T-helper 17 cell (primary cell): ENCODE data around the gene TLE2. TPM values are rescaled to one million over a fixed set of nuclear protein-coding genes. Genes with fewer than 3 reads are reported as not detected.
"Not testable (repeated sequence)": the region's sequence is repeated elsewhere in the genome, so short reads cannot be mapped to it uniquely, and the experiment has no call there.

Source experiments
- ATAC-seq: fragments of 150-1000 bp; cut with Tn5 transposase; 2 replicates; pipeline ENCODE4 v1.10.0; 2021; ENCODE audit warnings: mild to moderate bottlenecking, moderate library complexity
- DNase-seq, 3 donors: peaks; one replicate each; pipeline versions ENCODE4 v3.0.0 to v3.0.0-alpha.2; 2020 to 2021
- H3K9me3 ChIP-seq: one replicate; pipeline ENCODE4 v1.7.0; 2013; ENCODE audit warnings: low read length, mild to moderate bottlenecking; ENCODE audit not compliant: control insufficient read depth, poor library complexity, severe bottlenecking
- H3K27ac Mint-ChIP-seq: one replicate; pipeline ENCODE4 v1.8.0; 2022; ENCODE audit warnings: mild to moderate bottlenecking, moderate library complexity, mixed read lengths
- H3K27me3 Mint-ChIP-seq: one replicate; pipeline ENCODE4 v1.8.0; 2022; ENCODE audit warnings: mixed read lengths
- H3K36me3 Mint-ChIP-seq: one replicate; pipeline ENCODE4 v1.8.0; 2022; ENCODE audit warnings: low read depth, mixed read lengths
- H3K4me1 Mint-ChIP-seq: one replicate; pipeline ENCODE4 v1.8.0; 2022; ENCODE audit warnings: mild to moderate bottlenecking, mixed read lengths
- H3K4me3 Mint-ChIP-seq: one replicate; pipeline ENCODE4 v1.8.0; 2022; ENCODE audit warnings: mild to moderate bottlenecking, moderate library complexity, mixed read lengths
- total RNA-seq, 4 donors: library from RNA in 2 of 4; stranded (reverse) in 2 of 4; gene quantifications; one replicate each; pipeline ENCODE4 v1.2.3 and lab custom pipeline; 2022 to 2026

TLE2 gene
- total RNA-seq, 2 donors from 2014 or later, result 9.5 to 13.1 TPM

DNA sequence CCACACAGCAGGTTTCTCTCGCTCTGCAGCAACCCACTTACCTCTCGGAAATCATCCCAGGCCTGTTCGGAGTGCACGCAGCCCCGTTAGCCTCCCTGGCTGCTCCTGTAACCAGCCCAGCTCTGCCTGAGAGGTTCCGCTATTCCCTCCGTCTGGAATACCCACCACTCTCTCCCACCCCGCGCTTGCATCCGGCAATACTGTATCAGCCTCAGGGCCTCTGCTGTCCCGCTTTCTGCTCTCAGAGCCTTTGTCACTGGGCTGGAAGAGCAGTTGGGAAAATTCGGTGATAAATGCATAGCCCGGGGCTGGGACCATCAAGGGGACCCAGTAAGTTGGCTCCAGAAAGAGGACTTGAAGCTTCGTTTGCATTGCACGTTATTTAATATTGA, 52.5 kb downstream of the TLE2 start:
- Mint-ChIP-seq H3K4me1 (peaks cover 14% of the 10 kb centered on the region), H3K4me3 (peak overlapping the region; percentile 94), H3K27ac (peak overlapping the region; percentile 72), H3K36me3 (no peaks in the 10 kb centered on the region), H3K27me3 (peaks cover 9% of the 10 kb centered on the region)
- DNase-seq (no peak), ATAC-seq (no peak)
- no peaks in the 10 kb centered on the region for H3K9me3 ChIP-seq

DNA sequence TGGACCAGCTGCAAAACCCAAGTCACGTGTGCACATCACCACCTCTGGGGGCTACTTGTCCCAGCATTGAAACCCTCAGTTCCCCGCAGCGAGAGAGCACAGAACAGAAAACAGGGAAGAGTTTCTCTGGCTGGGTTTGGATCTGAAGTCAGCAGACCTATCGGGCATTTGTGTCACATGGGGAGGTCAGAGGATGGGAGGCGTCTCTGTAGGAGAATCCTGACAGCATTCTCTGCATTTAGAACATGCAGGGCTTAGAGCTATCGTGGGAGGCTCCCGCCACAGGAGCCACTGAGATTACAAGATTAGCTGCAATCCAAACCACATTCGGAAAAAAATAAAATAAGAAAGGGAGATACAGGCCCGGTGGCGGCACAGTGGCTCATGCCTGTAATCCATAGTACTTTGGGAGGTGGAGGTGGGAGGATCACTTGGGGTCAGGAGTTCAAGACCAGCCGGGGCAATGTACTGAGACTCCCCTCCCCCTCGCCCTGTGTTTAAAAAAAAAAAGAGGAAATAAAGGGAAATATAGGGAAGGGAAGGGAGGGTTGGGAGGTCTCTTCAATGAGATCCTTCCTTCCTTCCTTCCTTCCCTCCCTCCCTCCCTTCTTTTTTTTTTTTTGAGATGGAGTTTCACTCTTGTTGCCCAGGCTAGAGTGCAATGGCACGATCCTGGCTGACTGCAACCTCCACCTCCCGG, 54.6 kb downstream of the TLE2 start:
- Mint-ChIP-seq H3K4me3 (peak overlapping the region; percentile 66), H3K36me3 (no peaks in the 10 kb centered on the region), H3K27me3 (peaks cover 5% of the 10 kb centered on the region), H3K27ac (peak overlapping the region; percentile 69), H3K4me1 (peaks cover 14% of the 10 kb centered on the region)
- no peak for ATAC-seq
- H3K9me3 ChIP-seq, result no peaks in the 10 kb centered on the region
- no peak for DNase-seq

DNA sequence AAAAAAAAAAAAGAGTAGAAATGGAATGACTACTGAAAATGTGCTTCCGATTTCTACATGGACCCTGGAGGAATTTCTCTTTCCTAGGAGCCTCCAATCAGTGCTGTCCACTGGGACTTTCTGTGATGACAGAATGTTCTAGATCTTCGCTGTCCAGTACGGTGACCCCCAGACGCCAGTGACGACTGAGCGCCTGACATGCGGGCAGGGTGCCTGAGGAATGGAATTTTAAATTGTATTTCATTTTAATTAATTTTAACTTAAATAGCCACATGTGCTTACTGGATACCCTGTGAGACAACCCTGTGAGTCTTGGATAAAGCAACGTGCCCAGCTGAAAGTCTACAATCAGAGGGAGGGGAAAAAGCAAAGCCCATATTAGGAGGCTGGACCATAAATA, 55.9 kb downstream of the TLE2 start:
- H3K4me3 Mint-ChIP-seq, result no peak overlapping the region
- H3K9me3 ChIP-seq, result no peaks in the 10 kb centered on the region
- no peaks in the 10 kb centered on the region for H3K36me3 Mint-ChIP-seq
- ATAC-seq (no peak), DNase-seq (no peak)
- H3K27ac Mint-ChIP-seq, result no peak overlapping the region
- peaks cover 5% of the 10 kb centered on the region for H3K27me3 Mint-ChIP-seq
- peaks cover 14% of the 10 kb centered on the region for H3K4me1 Mint-ChIP-seq

DNA sequence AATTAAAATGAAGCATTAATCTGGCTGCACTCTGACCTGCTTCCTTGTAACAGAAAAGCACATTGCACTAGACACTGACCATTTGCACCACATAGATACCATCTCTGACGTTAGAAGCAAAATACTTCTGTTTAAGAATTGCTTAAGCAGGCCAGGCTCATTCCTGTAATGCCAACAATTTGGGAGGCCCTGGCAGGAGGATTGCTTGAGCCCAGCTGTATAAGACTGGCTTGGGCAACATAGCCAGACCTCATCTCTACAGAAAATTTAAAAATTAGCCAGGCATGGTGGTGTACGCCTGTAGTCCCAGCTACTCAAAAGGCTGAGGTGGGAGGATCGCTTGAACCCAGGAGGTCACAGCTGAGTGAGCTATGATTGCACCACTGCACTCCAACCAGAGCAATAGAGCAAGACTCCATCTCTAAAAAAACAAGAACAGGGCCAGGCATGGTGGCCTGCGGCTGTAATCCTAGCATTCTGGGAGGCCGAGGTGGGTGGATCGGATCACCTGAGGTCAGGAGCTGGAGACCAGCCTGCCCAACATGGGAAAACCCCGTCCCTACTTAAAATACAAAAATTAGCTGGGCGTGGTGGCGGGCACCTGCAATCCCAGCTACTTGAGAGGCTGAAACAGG, 58.8 kb downstream of the TLE2 start:
- DNase-seq (no peak), ATAC-seq (no peak)
- H3K9me3 ChIP-seq, result no peaks in the 10 kb centered on the region
- Mint-ChIP-seq H3K27ac (no peak overlapping the region), H3K4me1 (peaks cover 4% of the 10 kb centered on the region), H3K36me3 (no peaks in the 10 kb centered on the region), H3K4me3 (no peak overlapping the region), H3K27me3 (peaks cover 5% of the 10 kb centered on the region)

DNA sequence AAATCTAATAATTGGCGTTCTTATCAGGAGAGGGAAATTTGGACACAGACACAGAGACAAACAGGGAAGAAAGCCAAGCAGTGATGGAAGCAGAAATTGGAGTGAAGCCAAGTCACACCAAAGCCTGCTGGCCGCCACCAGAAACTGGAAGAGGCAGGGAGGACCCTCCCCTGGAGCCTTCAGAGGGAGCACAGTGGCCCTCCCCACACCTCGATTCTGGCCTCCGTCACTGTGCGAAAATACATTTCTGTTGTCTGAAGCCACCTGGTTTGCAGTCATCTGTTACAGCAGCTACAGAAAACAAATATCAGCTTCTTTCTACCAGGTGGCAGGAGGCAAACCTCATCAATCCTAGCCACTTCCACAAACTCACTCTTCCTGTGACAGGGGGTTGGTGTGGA, 60.0 kb downstream of the TLE2 start:
- Mint-ChIP-seq H3K4me1 (no peaks in the 10 kb centered on the region), H3K27ac (no peak overlapping the region), H3K4me3 (no peak overlapping the region), H3K36me3 (no peaks in the 10 kb centered on the region), H3K27me3 (peaks cover under 1% of the 10 kb centered on the region)
- no peaks in the 10 kb centered on the region for H3K9me3 ChIP-seq
- DNase-seq (no peak), ATAC-seq (no peak)

DNA sequence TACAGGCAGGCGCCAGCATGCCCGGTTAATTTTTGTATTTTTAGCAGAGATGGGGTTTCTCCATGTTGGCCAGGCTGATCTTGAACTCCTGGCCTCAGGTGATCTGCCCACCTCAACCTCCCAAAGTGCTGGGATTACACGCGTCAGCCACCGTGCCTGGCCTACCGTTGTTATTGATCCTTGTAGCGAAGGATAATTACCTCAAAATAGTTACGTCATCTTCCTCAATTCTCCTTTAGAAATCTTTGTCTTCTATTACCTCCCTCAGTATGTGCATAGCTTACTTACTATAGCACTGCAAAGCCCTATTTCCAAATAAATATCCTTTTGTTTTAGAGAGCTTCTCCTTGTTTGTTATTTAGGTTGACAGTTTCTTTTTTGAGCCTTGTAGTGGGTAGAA, 61.1 kb downstream of the TLE2 start:
- no peak overlapping the region for H3K27ac Mint-ChIP-seq
- H3K27me3 Mint-ChIP-seq, result no peaks in the 10 kb centered on the region
- no peaks in the 10 kb centered on the region for H3K4me1 Mint-ChIP-seq
- H3K36me3 Mint-ChIP-seq, result no peaks in the 10 kb centered on the region
- no peak overlapping the region for H3K4me3 Mint-ChIP-seq
- DNase-seq (no peak), ATAC-seq (no peak)
- H3K9me3 ChIP-seq, result no peaks in the 10 kb centered on the region

DNA sequence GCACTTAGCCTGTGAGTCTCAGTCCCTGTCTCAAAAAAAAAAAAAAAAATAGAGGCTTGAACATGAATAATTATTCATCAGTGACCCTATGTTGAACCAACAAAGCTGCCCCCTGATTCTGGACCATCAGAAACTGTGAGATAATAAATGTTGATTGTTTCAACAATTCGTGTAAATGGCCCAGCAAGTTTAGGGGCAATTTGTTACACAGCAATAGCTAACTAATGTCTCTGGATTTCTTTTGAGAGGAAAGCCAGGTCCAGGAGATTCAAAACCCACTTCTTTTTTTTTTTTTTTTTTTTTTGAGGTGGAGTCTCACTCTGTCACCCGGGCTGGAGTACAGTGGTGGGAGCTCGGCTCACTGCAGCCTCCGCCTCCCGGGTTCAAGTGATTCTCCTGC, 64.2 kb downstream of the TLE2 start:
- Mint-ChIP-seq H3K27ac (no peak overlapping the region), H3K27me3 (no peaks in the 10 kb centered on the region), H3K4me3 (no peak overlapping the region), H3K36me3 (no peaks in the 10 kb centered on the region), H3K4me1 (peaks cover 3% of the 10 kb centered on the region)
- H3K9me3 ChIP-seq, result no peaks in the 10 kb centered on the region
- DNase-seq, result no peak
- no peak for ATAC-seq

DNA sequence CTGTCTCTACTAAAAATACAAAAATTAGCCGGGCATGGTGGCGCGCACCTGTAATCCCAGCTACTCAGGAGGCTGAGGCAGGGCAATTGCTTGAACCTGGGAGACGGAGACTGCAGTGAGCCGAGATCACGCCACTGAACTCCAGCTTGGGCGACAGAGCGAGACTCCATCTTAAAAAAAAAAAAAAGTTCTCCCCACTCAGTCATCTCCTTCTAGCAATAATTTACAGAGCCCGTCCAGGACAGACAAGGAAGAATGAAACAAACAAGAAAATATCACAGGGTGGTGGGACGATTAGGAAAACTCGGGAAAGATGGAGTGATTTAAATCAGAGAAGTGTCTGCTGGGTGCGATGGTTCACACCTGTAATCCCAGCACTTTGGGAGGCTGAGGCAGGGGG, 65.4 kb downstream of the TLE2 start:
- H3K27ac Mint-ChIP-seq, result peak overlapping the region; percentile 24
- not testable (repeated sequence) for H3K4me1 Mint-ChIP-seq, H3K36me3 Mint-ChIP-seq, H3K27me3 Mint-ChIP-seq, ATAC-seq, H3K9me3 ChIP-seq, DNase-seq, H3K4me3 Mint-ChIP-seq

DNA sequence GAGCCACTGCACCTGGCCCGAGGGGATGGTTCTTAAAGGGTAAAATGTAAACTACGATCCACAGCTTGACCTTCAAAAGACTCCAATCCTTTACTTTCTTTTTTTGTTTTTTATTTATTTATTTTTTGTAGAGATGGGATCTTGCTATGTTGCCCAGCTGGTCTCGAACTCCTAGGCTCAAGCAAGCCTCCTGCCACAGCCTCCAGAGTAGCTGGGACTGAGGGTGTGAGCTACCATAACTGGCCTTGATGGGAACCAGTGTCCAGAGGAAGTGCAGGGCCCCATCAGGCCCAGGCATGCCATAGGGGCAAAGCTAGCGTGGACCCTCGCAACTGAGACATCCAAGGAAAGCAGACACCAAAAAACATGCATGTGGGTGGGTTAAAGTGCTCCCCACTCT, 66.0 kb downstream of the TLE2 start:
- Mint-ChIP-seq H3K27ac (peak overlapping the region; percentile 24), H3K36me3 (no peaks in the 10 kb centered on the region), H3K27me3 (no peaks in the 10 kb centered on the region), H3K4me3 (no peak overlapping the region), H3K4me1 (peaks cover 3% of the 10 kb centered on the region)
- ATAC-seq, result no peak
- H3K9me3 ChIP-seq, result no peaks in the 10 kb centered on the region
- DNase-seq, result no peak

DNA sequence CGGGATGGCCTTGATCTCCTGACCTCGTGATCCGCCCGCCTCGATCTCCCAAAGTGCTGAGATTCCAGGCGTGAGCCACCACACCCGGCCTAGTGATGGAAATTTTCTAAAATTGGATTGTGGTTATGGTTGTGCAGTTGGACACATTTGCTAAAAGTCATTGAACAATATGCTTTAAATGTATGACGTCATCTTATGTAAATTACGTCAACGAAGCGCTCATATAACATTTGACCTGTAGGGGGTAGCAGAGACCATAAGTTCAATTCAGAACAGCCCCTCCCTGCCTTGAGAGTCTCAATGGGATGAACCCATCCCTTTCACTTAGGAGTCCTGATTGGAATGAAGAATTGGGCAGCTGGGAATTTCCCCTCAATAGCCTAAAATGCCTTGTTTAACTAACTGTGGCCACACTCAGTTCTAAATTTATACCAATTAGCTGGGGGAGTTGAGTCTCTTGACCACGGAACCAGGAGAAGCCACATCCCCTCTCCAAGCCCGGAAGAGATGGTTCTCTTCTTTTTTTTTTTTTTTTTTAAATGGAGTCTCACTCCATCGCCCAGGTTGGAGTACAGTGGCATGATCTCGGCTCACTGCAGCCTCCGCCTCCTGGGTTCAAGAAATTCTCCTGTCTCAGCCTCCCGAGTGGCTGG, 66.9 kb downstream of the TLE2 start:
- no peaks in the 10 kb centered on the region for H3K9me3 ChIP-seq
- Mint-ChIP-seq H3K4me1 (peaks cover 3% of the 10 kb centered on the region), H3K27me3 (no peaks in the 10 kb centered on the region), H3K27ac (peak overlapping the region; percentile 71), H3K4me3 (no peak overlapping the region), H3K36me3 (no peaks in the 10 kb centered on the region)
- ATAC-seq (peak; percentile 90), DNase-seq (peak in 1 of 3 donors; percentile 55)

DNA sequence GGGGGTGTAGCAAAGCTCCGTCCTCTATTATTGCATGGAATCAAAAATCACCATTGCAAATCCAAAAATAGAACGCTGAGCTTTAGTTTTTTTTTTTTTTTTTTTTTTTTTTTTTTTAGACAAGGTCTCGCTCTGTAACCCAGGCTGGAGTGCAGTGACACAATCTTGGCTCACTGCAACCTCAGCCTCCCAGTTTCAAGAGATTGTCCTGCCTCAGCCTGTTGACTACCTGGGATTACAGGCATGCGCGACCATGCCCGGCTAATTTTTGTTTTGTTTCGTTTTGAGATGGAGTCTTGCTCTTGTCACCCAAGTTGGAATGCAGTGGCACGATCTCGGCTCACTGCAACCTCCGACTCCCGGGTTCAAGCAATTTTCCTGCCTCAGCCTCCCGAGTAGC, 69.0 kb downstream of the TLE2 start:
- Mint-ChIP-seq H3K36me3 (no peaks in the 10 kb centered on the region), H3K27ac (no peak overlapping the region), H3K4me1 (peaks cover 3% of the 10 kb centered on the region), H3K4me3 (no peak overlapping the region), H3K27me3 (no peaks in the 10 kb centered on the region)
- no peaks in the 10 kb centered on the region for H3K9me3 ChIP-seq
- DNase-seq, result no peak
- ATAC-seq, result no peak

DNA sequence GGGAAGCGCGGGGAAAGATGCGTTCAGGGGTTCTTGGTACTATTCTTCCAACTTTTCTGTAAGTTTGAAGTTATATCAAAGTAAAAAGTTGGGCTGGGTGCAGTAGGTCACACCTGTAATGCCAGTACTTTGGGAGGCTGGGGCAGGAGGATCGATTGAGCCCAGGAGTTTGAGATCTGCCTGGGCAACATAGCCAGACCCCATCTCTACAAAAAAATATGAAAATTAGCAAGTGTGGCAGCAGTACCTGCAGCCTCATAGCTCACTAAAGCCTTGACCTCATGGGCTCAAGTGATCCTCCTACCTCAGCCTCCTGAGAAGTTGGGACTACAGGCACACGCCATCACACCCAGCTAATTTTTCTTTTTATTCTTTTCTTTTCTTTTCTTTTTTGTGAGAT, 71.9 kb downstream of the TLE2 start:
- DNase-seq (no peak), ATAC-seq (no peak)
- Mint-ChIP-seq H3K27me3 (no peaks in the 10 kb centered on the region), H3K36me3 (no peaks in the 10 kb centered on the region), H3K4me1 (peaks cover 3% of the 10 kb centered on the region), H3K27ac (no peak overlapping the region), H3K4me3 (no peak overlapping the region)
- H3K9me3 ChIP-seq, result no peaks in the 10 kb centered on the region

DNA sequence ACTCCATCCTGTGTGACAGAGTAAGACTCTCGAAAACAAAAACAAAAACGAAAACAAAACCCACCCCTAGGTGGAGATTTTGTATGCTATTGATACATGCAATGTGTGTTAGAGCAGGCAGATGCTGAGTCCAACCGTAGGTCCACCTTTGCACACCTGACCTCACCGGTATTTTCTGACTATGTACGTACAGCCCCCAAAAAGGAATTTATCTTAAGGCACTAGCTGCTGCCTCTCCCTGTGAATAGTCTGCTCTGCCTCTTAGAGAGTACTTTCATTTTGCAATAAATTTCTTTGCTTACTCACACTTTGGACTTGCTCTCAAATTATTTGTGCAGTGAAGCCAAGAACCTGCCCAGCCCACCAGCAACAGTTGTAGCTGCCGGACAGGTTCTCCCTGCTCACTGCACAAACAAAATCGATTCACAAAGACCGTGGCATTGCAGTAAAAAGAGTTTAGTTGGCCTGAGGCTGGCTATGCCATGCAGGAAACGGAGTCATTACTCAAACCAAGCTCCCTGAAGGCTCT, 76.1 kb downstream of the TLE2 start:
- ATAC-seq, result no peak
- no peaks in the 10 kb centered on the region for H3K9me3 ChIP-seq
- H3K4me1 Mint-ChIP-seq, result peaks cover 12% of the 10 kb centered on the region
- H3K4me3 Mint-ChIP-seq, result no peak overlapping the region
- no peaks in the 10 kb centered on the region for H3K36me3 Mint-ChIP-seq
- no peak overlapping the region for H3K27ac Mint-ChIP-seq
- no peak for DNase-seq
- H3K27me3 Mint-ChIP-seq, result no peaks in the 10 kb centered on the region
